AG04450 (cell line): ENCODE data around the gene CCL27. TPM values are rescaled to one million over a fixed set of nuclear protein-coding genes. Genes with fewer than 3 reads are reported as not detected.

Source experiments
- CTCF ChIA-PET: fragments of 300-600, 350-600 bp; formaldehyde crosslinking; extraction: SDS; loops from one replicate; lab custom pipeline; 2022; ENCODE audit warnings: antibody characterized with exemption, inconsistent platforms; lab: Charles Lee
- POLR2A ChIA-PET: fragments of 350-600 bp; formaldehyde crosslinking; extraction: SDS; loops from one replicate; lab custom pipeline; 2021; ENCODE audit warnings: antibody characterized with exemption, inconsistent platforms; lab: Yijun Ruan, JAX
- DNase-seq: peaks from one replicate; pipeline ENCODE4 v3.0.0-alpha.2; 2011; ENCODE audit warnings: low read depth, low spot score
- H3K27ac ChIP-seq: one replicate; pipeline ENCODE4 v1.5.1; 2012; ENCODE audit warnings: low read depth, low read length, control low read depth
- H3K27me3 ChIP-seq: one replicate; pipeline ENCODE4 v1.6.0; 2012; ENCODE audit warnings: low read length; ENCODE audit not compliant: control insufficient read depth, insufficient read depth
- H3K4me3 ChIP-seq: 2 replicates; pipeline ENCODE4 v1.5.1; 2011; ENCODE audit warnings: mild to moderate bottlenecking, low read depth, low read length, control low read depth
- H3K9me3 ChIP-seq: 2 replicates; pipeline ENCODE4 v1.5.1; 2012; ENCODE audit warnings: low read length; ENCODE audit not compliant: control insufficient read depth, insufficient read depth
- polyA plus RNA-seq: library from polyadenylated mRNA; depleted of rRNA; stranded (reverse); fragments of >200 nt; gene quantifications from 2 replicates; pipeline ENCODE4 v1.2.3, GENCODE V29; 2011
- TF ChIP-seq, protein P1 (sequence below): IDR thresholded peaks from 2 replicates; pipeline ENCODE4 v1.5.1; 2011; ENCODE audit warnings: low read depth, low read length, control low read depth, inconsistent platforms

Gene CCL27
- polyA plus RNA-seq, 1 experiment = not detected

DNA sequence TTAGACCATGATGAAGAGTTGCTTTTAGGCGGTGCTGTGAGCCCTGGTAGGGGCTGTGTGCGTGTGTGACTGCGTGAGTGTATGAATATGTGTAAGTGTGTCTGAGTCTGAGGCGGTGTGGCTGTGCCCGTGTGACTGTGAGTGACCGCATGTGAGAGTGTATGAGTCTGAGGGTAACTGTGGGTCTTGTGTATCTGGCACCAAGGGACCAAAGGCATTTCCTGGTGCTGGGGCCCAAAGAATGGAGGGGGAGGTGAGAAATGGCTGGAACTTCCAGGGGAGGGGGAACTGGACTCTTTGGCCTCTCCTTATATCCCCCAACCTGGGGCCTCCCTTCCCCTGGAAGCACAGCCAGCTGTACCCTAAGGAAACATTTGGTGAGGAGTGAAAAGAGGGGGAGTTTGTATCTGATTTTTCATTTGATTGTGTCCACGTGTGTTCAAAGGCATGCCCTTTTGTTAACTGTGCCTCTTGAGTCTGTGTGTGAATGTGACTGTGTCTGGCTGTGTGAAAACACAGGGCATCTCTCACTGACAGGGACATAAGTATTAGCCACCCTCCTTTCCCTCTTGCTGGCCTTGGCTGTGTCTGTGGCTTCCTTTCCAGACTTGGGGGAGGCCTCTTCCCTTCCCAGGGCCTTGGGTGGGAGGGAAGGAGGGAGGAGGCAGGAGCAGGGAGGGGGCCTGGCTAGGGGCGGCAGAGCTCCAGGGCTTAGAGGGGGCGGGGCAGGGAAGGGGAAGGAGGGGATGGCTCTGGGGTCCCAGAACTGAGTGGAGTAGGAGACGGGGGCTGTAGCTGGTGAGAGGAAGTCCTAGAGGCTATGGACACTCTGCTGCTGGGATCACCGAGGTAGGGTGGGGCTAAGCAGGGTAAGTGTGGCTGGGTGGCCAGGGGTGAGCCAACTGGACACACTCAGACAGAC lies 9.0 kb downstream of the CCL27 start:
- CTCF ChIA-PET = no interaction called here
- no peaks in the 10 kb centered on the region for H3K27me3 ChIP-seq
- POLR2A ChIA-PET = interaction anchor here (1.9 kb wide), 1 partner anchor 12 kb away, joined by 7 read pairs; no protein-coding TSS in a partner anchor
- H3K4me3 ChIP-seq = peak overlapping the region; percentile 26; the same call in 1 of the 2 replicates
- H3K27ac ChIP-seq = peak overlapping the region; percentile 11
- no peaks in the 10 kb centered on the region for H3K9me3 ChIP-seq
- no peak for DNase-seq
- TF ChIP-seq, protein P1, sequence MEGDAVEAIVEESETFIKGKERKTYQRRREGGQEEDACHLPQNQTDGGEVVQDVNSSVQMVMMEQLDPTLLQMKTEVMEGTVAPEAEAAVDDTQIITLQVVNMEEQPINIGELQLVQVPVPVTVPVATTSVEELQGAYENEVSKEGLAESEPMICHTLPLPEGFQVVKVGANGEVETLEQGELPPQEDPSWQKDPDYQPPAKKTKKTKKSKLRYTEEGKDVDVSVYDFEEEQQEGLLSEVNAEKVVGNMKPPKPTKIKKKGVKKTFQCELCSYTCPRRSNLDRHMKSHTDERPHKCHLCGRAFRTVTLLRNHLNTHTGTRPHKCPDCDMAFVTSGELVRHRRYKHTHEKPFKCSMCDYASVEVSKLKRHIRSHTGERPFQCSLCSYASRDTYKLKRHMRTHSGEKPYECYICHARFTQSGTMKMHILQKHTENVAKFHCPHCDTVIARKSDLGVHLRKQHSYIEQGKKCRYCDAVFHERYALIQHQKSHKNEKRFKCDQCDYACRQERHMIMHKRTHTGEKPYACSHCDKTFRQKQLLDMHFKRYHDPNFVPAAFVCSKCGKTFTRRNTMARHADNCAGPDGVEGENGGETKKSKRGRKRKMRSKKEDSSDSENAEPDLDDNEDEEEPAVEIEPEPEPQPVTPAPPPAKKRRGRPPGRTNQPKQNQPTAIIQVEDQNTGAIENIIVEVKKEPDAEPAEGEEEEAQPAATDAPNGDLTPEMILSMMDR = no peak

DNA sequence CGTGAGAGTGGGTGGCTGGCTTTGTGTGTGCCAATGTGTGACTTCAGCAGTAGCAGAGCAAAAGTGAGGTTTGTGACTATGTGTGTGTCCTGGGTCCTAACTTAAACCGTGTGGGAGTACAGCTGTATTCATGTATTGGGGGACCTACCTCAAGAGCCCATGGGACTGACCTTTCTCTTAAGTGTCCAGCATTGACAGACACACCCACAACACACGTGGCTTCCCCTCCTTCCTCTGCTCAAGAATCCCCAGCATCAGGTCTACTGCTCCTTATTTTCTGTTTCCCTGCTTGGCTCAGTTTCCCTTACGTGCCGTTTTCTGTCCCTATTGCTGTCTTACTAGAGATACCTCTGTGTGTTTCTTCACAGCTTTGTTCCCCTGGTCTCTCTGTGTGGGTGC lies 9.9 kb downstream of the CCL27 start:
- ChIA-PET CTCF (interaction anchor here (2.5 kb wide), 1 partner anchor 18 kb away, joined by 5 read pairs; no protein-coding TSS in a partner anchor), POLR2A (interaction anchor here (2.0 kb wide), 1 partner anchor 12 kb away, joined by 6 read pairs; no protein-coding TSS in a partner anchor)
- Histone ChIP-seq H3K27ac (no peak overlapping the region), H3K9me3 (no peaks in the 10 kb centered on the region), H3K4me3 (peak overlapping the region; percentile 64), H3K27me3 (no peaks in the 10 kb centered on the region)
- no peak for DNase-seq
- TF ChIP-seq, protein P1 = no peak

DNA sequence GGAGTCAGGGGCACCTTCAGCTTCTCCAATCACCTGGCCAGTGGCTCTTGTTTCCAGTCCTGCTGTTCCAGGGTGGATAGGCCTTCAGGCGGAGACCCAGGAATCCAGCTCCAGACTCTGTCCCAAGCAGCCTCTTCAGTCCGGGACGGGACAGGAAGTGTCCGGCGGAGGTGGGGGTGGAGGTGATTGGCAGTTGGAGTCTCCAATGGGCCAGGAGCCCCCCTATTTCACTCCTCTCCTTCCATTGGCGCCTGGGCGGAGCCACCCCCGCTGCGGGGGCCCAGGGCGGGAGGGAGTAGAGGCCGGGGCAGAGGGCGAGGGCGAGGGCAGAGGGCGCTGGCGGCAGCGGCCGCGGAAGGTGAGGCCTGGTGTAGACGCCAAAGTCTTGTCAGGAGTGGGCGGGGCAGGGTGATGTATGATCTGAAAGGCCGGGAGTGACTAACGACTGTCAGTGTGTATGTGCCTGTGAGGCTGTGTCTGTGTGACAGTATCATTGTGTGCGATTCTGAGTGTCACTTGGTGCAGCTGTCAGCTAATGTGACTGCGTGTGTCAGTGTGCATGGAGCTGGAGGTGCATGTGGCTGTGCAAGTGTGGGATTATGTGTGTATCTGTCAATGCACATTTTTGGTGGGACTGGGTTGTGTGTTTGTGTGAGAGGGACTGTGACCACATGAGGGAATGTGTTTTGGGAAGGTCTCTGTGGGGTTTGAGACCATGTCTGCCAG lies 10.4 kb downstream of the CCL27 start, which contains the start of gene IL11RA:
IL11RA (plus strand) TSS at position 310 of the 726 bp plus-strand sequence. CDS start 3,033 bp downstream, outside the sequence.
- H3K4me3 ChIP-seq = peak within 1 kb of the TSS; percentile 64
- no peak within 1 kb of the TSS for H3K27ac ChIP-seq
- no peak for DNase-seq
- TF ChIP-seq, protein P1 = no peak
- POLR2A ChIA-PET = interaction anchor here (0.9 to 2.0 kb wide), 2 partner anchors 10 to 13 kb away, joined by 3 to 6 read pairs; partner anchors contain the start of gene CCL27
- no peaks in the 10 kb centered on the region for H3K9me3 ChIP-seq
- H3K27me3 ChIP-seq = no peaks in the 10 kb centered on the region
- CTCF ChIA-PET = interaction anchor here (2.5 kb wide), 1 partner anchor 17 kb away, joined by 5 read pairs; no protein-coding TSS in a partner anchor

DNA sequence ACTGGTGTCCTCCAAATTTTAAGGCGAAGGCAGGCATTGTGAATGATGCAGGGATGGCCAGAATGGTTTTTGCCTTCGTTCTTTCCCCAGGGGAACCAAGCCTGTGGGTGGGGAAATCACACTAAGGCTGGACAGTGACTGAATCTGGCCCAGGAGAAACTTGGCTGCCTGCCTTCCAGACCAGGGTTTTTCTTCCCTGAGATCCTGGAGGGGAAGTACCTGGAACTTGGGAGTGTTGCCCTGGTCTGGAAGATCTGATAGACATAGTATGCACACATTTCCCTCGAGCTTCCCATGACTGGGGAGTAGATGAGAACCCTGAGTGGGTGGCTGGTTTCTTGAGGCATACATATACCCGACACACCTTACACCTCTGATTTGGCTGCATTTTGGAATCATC lies 11.1 kb downstream of the CCL27 start:
- H3K27ac ChIP-seq = no peak overlapping the region
- no peak for DNase-seq
- ChIA-PET CTCF (interaction anchor here (2.1 to 2.5 kb wide), 2 partner anchors 13 to 16 kb away, joined by 5 to 7 read pairs; no protein-coding TSS in a partner anchor), POLR2A (interaction anchor here (0.9 to 2.0 kb wide), 2 partner anchors 11 to 14 kb away, joined by 3 to 6 read pairs; partner anchors contain the start of gene CCL27)
- TF ChIP-seq, protein P1 = no peak
- peak overlapping the region; percentile 64 for H3K4me3 ChIP-seq
- no peaks in the 10 kb centered on the region; the same call in 1 of the 2 replicates for H3K9me3 ChIP-seq
- no peaks in the 10 kb centered on the region for H3K27me3 ChIP-seq
